Lower leg skin (tissue), 4 donors: ENCODE data around the gene ARHGAP23. TPM values are rescaled to one million over a fixed set of nuclear protein-coding genes. Genes with fewer than 3 reads are reported as not detected.

Experiments
- DNase-seq, 2 donors: peaks; one replicate each; pipeline ENCODE4 v3.0.0-alpha.2; 2019; ENCODE audit warnings: low spot score in 2 of 2
- H3K4me3 ChIP-seq: fragments of 200-600 bp; sonication (generic); 2 replicates; pipeline ENCODE4 v1.5.1; 2017; ENCODE audit warnings: mild to moderate bottlenecking, low read depth; ENCODE audit not compliant: poor library complexity, severe bottlenecking
- POLR2A ChIP-seq, 2 donors: fragments of 450-650 bp; IDR thresholded peaks; one replicate each; pipeline ENCODE4 v1.6.1; 2016 to 2017; ENCODE audit warnings: antibody characterized with exemption in 2 of 2, mild to moderate bottlenecking in 1 of 2, moderate library complexity in 1 of 2
- WGBS, 2 donors: methylation state at CpG; one replicate each; pipeline ENCODE4 v1.1.5; 2018; 5-methylcytosine and 5-hydroxymethylcytosine counted together
- intact Hi-C: fragments of 100-400 bp; cut with DNase I; formaldehyde crosslinking; loops from one replicate; pipeline ENCODE4 v1.15.0; 2023; ENCODE audit warnings: low total_unique reads
- total RNA-seq, 4 donors: library from RNA; depleted of rRNA; stranded (reverse); fragments of >200 nt; gene quantifications; one replicate each; pipeline ENCODE4 v1.1.0, GENCODE V29; 2016
- TF ChIP-seq, protein P1 (sequence below), 3 donors: fragments of 450-650 bp; IDR thresholded peaks; one replicate each; pipeline ENCODE4 v1.5.1; 2016; ENCODE audit warnings: antibody characterized with exemption in 3 of 3, mild to moderate bottlenecking in 3 of 3, moderate library complexity in 2 of 3

ARHGAP23 gene
- total RNA-seq, 4 donors from 2014 or later, result 127 to 201 (median 149) TPM

DNA sequence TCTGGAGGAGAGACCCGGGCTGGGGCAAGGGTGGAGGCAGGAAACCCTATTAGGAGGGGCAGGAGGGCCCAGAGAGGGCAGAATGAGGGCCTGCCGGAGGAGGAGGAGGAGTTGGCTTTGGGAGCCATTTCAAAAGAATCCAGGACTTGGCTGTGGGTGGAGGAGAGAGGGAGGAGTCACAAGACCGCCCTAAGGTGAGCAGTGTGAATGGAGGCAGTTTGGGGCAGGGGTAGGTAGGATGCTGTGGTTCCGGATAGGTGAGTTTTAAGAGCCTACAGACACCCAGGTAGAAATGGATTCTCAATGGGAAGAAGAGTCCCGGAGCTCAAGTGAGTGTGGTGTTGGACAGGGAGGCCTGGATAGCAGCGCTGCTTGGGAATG, 80.3 kb downstream of the ARHGAP23 start:
- no peak for TF ChIP-seq POLR2A (IDR thresholded peaks at IDR 0.05)
- TF ChIP-seq, protein P1, sequence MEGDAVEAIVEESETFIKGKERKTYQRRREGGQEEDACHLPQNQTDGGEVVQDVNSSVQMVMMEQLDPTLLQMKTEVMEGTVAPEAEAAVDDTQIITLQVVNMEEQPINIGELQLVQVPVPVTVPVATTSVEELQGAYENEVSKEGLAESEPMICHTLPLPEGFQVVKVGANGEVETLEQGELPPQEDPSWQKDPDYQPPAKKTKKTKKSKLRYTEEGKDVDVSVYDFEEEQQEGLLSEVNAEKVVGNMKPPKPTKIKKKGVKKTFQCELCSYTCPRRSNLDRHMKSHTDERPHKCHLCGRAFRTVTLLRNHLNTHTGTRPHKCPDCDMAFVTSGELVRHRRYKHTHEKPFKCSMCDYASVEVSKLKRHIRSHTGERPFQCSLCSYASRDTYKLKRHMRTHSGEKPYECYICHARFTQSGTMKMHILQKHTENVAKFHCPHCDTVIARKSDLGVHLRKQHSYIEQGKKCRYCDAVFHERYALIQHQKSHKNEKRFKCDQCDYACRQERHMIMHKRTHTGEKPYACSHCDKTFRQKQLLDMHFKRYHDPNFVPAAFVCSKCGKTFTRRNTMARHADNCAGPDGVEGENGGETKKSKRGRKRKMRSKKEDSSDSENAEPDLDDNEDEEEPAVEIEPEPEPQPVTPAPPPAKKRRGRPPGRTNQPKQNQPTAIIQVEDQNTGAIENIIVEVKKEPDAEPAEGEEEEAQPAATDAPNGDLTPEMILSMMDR (IDR thresholded peaks at IDR 0.05), result no peak
- no peak for DNase-seq
- WGBS, 2 donors, result 62 to 71% methylated on average over 6 of the region's 6 CpGs
- H3K4me3 ChIP-seq, result no peak overlapping the region
- intact Hi-C loops, result no loop called here

DNA sequence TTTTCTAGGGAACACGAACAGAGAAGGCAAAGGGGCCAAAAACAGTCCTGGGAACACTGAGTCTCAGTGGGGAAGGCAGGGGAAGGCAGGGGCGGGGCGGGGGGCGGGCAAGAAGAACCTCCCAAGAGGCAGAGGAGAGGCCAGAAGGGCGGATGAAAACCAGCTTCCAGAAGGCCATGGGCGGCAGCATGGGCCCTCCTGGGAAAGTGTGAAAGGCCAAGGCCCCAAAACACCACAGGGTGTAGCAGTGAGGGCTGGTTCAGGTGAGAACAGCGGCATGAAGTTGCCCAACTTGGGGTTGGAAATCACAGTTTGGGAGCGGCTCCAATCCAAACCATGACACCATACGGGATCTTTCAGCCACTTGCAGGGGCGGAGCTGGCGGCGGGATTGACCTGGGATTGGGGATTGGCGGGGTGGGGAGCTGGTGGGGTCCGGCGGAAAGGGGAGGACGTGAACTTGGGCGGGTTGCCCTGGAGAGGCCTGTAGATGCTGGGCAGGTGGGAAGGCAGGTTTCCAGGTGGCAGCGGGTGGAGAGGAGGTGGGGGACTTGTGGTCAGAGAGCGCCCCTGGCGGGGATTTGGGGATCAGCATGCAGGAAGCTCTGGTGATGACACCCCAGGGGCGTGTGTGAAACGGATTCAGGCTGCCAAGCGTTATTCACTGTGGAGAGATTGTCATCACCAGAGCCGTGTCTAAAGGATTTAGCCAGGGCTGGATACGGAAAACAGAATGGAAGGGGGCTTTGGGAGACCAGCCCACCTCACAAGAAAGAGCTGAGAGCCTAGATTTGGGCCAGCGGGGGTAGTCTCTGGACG, 80.9 kb downstream of the ARHGAP23 start:
- 43 to 51% methylated on average over 27 of the region's 27 CpGs for WGBS, 2 donors
- no peak overlapping the region for H3K4me3 ChIP-seq
- TF ChIP-seq POLR2A (IDR thresholded peaks at IDR 0.05), result no peak
- TF ChIP-seq, protein P1 (IDR thresholded peaks at IDR 0.05), result peak in 1 of 3 donors; percentile 65
- peak; percentile 74 to 94 for DNase-seq
- intact Hi-C loops, result no loop called here

DNA sequence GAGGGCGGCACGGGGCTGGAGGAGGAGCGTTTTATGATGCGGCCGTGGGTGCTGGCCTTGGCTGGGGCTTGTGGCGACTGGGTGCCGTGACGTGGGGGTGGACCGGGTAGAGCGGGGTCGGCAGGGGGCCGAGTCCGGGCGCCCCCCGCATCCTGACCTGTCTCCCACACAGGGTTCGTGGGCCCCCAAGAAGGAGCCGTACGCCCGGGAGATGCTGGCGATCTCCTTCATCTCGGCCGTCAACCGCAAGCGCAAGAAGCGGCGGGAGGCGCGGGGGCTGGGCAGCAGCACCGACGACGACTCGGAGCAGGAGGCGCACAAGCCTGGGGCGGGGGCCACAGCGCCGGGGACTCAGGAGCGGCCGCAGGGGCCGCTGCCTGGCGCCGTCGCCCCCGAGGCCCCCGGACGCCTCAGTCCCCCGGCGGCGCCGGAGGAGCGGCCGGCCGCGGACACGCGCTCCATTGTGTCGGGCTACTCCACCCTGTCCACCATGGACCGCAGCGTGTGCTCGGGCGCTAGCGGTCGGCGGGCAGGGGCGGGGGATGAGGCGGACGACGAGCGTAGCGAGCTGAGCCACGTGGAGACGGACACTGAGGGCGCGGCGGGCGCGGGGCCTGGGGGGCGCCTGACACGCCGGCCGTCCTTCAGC, 81.6 kb downstream of the ARHGAP23 start:
- 19 to 41% methylated on average over 14 to 80 of the region's 80 CpGs for WGBS, 2 donors
- intact Hi-C loops, result loop anchor here (10.0 kb wide), 1 partner anchor 155 kb away; no protein-coding TSS in a partner anchor
- TF ChIP-seq POLR2A (IDR thresholded peaks at IDR 0.05), result no peak
- TF ChIP-seq, protein P1 (IDR thresholded peaks at IDR 0.05), result no peak
- no peak for DNase-seq
- H3K4me3 ChIP-seq, result no peak overlapping the region

DNA sequence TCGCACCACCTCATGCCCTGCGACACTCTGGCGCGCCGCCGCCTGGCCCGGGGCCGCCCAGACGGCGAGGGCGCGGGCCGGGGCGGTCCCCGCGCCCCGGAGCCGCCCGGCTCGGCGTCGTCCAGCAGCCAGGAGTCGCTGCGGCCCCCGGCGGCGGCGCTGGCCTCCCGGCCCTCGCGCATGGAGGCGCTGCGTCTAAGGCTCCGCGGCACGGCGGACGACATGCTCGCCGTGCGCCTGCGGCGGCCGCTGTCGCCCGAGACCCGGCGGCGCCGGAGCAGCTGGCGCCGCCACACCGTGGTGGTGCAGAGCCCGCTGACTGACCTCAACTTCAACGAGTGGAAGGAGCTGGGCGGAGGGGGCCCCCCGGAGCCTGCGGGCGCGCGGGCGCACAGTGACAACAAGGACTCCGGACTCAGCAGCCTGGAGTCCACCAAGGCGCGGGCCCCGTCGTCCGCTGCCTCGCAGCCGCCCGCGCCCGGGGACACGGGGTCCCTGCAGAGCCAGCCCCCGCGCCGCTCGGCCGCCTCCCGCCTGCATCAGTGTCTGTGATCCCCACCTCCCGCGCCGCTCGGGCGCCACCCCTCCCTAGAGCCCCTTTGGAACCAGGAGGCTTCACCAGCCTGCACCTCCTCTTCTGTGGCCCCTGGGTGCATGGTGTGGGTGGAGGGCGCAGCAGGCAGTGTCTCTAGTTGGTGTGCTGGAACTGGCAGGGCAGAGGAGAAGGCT, 82.3 kb downstream of the ARHGAP23 start:
- no peak for TF ChIP-seq POLR2A (IDR thresholded peaks at IDR 0.05)
- TF ChIP-seq, protein P1 (IDR thresholded peaks at IDR 0.05), result no peak
- no peak overlapping the region for H3K4me3 ChIP-seq
- no peak for DNase-seq
- intact Hi-C loops, result loop anchor here (10.0 kb wide), 1 partner anchor 154 kb away; no protein-coding TSS in a partner anchor
- WGBS, 2 donors, result 46 to 80% methylated on average over 1 to 51 of the region's 86 CpGs

DNA sequence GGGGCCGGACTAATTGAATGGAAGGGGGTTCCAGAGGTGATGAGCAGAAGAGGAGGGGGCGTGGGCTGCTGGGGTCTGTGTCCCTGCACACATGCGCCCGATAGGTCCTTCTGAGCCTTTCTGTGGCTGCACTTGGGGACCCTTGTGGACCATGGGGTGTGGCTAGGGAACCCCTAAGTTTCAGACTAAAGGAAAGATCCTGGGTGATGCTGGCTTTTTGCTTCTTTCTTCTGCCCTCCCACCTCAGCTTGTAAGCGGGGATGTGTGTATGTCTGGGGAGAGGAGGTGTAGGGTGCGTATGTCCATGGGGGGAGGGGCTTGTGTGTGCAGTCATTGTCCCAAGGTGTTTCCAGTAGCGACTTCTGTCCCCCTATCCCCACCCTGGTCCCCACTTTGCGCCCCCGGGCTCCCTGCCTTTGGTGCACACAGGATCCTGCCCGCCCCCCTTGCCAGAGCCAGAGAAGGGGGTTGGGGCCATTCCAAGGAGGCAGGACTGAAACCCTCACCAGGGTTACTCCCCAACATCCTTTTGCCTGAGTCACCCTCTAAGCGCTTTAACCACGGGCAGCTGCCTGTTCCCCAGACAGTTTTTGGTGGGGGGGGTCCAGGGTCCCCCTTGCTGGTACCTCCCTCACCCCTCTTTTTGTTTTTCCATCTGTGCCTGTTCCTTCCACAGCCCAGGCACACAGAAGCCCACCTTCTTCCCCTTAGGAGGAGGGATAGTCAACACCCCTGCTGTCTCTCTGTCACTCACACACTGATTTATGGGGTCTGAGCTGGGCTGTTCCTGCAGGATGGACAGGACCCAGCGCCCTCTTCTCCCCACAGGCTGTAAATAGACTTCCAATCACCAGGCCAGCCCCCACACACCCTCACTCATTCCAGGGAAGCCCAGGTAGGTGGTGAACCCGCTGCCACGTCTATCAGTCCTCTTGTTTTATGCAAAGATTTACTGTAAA, 83.2 kb downstream of the ARHGAP23 start:
- H3K4me3 ChIP-seq, result no peak overlapping the region
- WGBS, 2 donors, result 54 to 60% methylated on average over 13 to 15 of the region's 15 CpGs
- intact Hi-C loops, result loop anchor here (10.0 kb wide), 1 partner anchor 153 kb away; no protein-coding TSS in a partner anchor
- TF ChIP-seq, protein P1 (IDR thresholded peaks at IDR 0.05), result no peak
- no peak for TF ChIP-seq POLR2A (IDR thresholded peaks at IDR 0.05)
- no peak for DNase-seq
